SK-N-SH treated with all-trans-retinoic acid at 6 μM for 48 hours (cell line): ENCODE results near the gene NRDE2.

Experiments used
- ATAC-seq: fragments of 200-7000 bp; cut with Tn5 transposase; 3 replicates; pipeline ENCODE4 v1.9.1; 2020; ENCODE audit warnings: mild to moderate bottlenecking, moderate library complexity
- ARNTL ChIP-seq: fragments of 450-650 bp; formaldehyde crosslinking; IDR thresholded peaks from 2 replicates; pipeline ENCODE4 v1.5.0; 2020; ENCODE audit warnings: low read depth, mild to moderate bottlenecking, moderate library complexity, borderline replicate concordance
- BACH2 ChIP-seq: fragments of 250-450 bp; sonication (Bioruptor Pico); IDR thresholded peaks from 2 replicates; pipeline ENCODE4 v1.9.0; 2021; ENCODE audit warnings: mild to moderate bottlenecking, borderline replicate concordance
- CSDC2 ChIP-seq: fragments of 250-450 bp; sonication (Bioruptor Pico); IDR thresholded peaks from 2 replicates; pipeline ENCODE4 v1.5.0; 2020; ENCODE audit warnings: mild to moderate bottlenecking, moderate library complexity
- ESRRG ChIP-seq: fragments of 250-450 bp; sonication (Bioruptor Pico); IDR thresholded peaks from 2 replicates; pipeline ENCODE4 v1.6.1; 2021; ENCODE audit warnings: mild to moderate bottlenecking
- GLIS3 ChIP-seq: fragments of 250-450 bp; sonication (Bioruptor Pico); IDR thresholded peaks from 2 replicates; pipeline ENCODE4 v1.5.0; 2020; ENCODE audit warnings: mild to moderate bottlenecking, moderate library complexity
- OSR1 ChIP-seq: fragments of 250-450 bp; sonication (Bioruptor Pico); IDR thresholded peaks from 2 replicates; pipeline ENCODE4 v1.8.0; 2022; ENCODE audit warnings: moderate library complexity, mild to moderate bottlenecking, inconsistent platforms
- PPARA ChIP-seq: fragments of 250-450 bp; sonication (Bioruptor Pico); IDR thresholded peaks from 2 replicates; pipeline ENCODE4 v1.5.0; 2020; ENCODE audit warnings: mild to moderate bottlenecking, borderline replicate concordance
- RARB ChIP-seq: fragments of 250-450 bp; sonication (Bioruptor Pico); IDR thresholded peaks from 2 replicates; pipeline ENCODE4 v1.8.0; 2021; ENCODE audit warnings: mild to moderate bottlenecking, moderate library complexity
- TCF4 ChIP-seq: fragments of 250-450 bp; sonication (Bioruptor Pico); IDR thresholded peaks from 2 replicates; pipeline ENCODE4 v1.8.0; 2021; ENCODE audit warnings: mild to moderate bottlenecking, moderate library complexity, borderline replicate concordance
- TOX ChIP-seq: fragments of 250-450 bp; sonication (Bioruptor Pico); IDR thresholded peaks from 2 replicates; pipeline ENCODE4 v1.8.0; 2021; ENCODE audit warnings: mild to moderate bottlenecking, moderate library complexity, borderline replicate concordance
- ZC3H10 ChIP-seq: fragments of 250-450 bp; sonication (Bioruptor Pico); IDR thresholded peaks from 2 replicates; pipeline ENCODE4 v1.5.1; 2021; ENCODE audit warnings: mild to moderate bottlenecking, moderate library complexity
- ZFP3 ChIP-seq: fragments of 250-450 bp; sonication (Bioruptor Pico); IDR thresholded peaks from 2 replicates; pipeline ENCODE4 v1.5.0; 2020; ENCODE audit warnings: mild to moderate bottlenecking, moderate library complexity
- ZFP30 ChIP-seq: fragments of 450-650 bp; formaldehyde crosslinking; IDR thresholded peaks from 2 replicates; pipeline ENCODE4 v1.5.0; 2022; ENCODE audit warnings: mild to moderate bottlenecking, moderate library complexity
- ZNF565 ChIP-seq: fragments of 450-650 bp; formaldehyde crosslinking; conservative IDR thresholded peaks from 2 replicates; pipeline ENCODE4 v1.5.0; 2020; ENCODE audit warnings: low read depth, mild to moderate bottlenecking, moderate library complexity
- ZNF8 ChIP-seq: fragments of 450-650 bp; formaldehyde crosslinking; IDR thresholded peaks from 2 replicates; pipeline ENCODE4 v1.5.0; 2020; ENCODE audit warnings: mild to moderate bottlenecking, moderate library complexity
- TF ChIP-seq, protein P1 (sequence below): fragments of 250-450 bp; sonication (Bioruptor Pico); IDR thresholded peaks from 2 replicates; pipeline ENCODE4 v1.5.0; 2020; ENCODE audit warnings: mild to moderate bottlenecking, moderate library complexity
- TF ChIP-seq, protein P2 (sequence below): fragments of 250-450 bp; sonication (Bioruptor Pico); IDR thresholded peaks from 2 replicates; pipeline ENCODE4 v1.8.0; 2021; ENCODE audit warnings: low read depth, mild to moderate bottlenecking, moderate library complexity, borderline replicate concordance
- TF ChIP-seq, protein P3 (sequence below): fragments of 250-450 bp; sonication (Bioruptor Pico); IDR thresholded peaks from 2 replicates; pipeline ENCODE4 v1.5.1; 2020; ENCODE audit warnings: low read depth, mild to moderate bottlenecking, moderate library complexity
- TF ChIP-seq, protein P4 (sequence below): fragments of 250-450 bp; sonication (Bioruptor Pico); IDR thresholded peaks from 2 replicates; pipeline ENCODE4 v1.5.1; 2021; ENCODE audit warnings: mild to moderate bottlenecking, moderate library complexity

Gene NRDE2

DNA sequence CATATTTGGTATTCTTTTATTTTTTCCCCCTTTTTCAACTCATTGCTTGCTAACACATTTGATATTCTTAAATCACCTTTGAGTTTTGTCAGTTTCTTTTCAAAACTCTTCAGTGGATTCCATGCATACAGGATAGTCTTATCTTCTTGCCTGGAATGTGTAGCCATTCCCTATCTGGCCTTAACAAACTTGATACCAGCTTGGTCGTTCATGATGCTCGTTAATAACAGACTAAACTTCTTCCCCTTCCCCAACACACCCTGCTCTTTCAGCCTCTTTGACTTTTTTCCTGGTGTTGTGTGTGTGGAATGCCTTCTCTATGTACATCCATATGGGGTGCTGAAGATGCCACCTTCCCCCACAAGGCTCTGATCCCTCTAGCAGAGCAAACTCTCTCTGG lies 47.4 kb upstream of the NRDE2 start (continued):
- TF ChIP-seq ZFP30, result no peak
- no peak for TF ChIP-seq CSDC2 (CRISPR knock-in tag)
- TF ChIP-seq, all 23 proteins: peak for 0

DNA sequence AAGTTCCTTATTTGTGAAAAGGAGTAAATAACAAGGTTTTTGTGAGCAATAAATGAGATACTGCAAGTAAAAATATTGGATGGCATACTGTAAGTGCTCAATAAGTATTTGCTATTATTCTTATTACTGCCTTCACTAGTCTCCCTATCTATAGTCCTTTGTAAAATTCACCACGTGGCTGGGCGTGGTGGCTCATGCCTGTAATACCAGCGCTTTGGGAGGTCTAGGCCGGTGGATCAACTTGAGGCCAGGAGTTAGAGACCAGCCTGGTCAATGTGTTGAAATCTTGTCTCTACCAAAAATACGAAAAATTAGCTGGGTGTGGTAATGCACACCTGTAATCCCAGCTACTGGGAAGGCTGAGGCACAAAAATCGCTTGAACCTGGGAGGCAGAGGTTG lies 46.5 kb upstream of the NRDE2 start:
- no peak for TF ChIP-seq ESRRG (CRISPR knock-in tag)
- no peak for TF ChIP-seq PPARA (CRISPR knock-in tag)
- no peak for TF ChIP-seq ARNTL (CRISPR knock-in tag)
- no peak for TF ChIP-seq ZNF565
- no peak for TF ChIP-seq OSR1 (CRISPR knock-in tag)
- TF ChIP-seq GLIS3 (CRISPR knock-in tag), result no peak
- TF ChIP-seq, protein P1, sequence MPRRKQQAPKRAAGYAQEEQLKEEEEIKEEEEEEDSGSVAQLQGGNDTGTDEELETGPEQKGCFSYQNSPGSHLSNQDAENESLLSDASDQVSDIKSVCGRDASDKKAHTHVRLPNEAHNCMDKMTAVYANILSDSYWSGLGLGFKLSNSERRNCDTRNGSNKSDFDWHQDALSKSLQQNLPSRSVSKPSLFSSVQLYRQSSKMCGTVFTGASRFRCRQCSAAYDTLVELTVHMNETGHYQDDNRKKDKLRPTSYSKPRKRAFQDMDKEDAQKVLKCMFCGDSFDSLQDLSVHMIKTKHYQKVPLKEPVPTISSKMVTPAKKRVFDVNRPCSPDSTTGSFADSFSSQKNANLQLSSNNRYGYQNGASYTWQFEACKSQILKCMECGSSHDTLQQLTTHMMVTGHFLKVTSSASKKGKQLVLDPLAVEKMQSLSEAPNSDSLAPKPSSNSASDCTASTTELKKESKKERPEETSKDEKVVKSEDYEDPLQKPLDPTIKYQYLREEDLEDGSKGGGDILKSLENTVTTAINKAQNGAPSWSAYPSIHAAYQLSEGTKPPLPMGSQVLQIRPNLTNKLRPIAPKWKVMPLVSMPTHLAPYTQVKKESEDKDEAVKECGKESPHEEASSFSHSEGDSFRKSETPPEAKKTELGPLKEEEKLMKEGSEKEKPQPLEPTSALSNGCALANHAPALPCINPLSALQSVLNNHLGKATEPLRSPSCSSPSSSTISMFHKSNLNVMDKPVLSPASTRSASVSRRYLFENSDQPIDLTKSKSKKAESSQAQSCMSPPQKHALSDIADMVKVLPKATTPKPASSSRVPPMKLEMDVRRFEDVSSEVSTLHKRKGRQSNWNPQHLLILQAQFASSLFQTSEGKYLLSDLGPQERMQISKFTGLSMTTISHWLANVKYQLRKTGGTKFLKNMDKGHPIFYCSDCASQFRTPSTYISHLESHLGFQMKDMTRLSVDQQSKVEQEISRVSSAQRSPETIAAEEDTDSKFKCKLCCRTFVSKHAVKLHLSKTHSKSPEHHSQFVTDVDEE, result no peak
- TF ChIP-seq ZC3H10 (CRISPR knock-in tag), result no peak
- no peak for ATAC-seq

DNA sequence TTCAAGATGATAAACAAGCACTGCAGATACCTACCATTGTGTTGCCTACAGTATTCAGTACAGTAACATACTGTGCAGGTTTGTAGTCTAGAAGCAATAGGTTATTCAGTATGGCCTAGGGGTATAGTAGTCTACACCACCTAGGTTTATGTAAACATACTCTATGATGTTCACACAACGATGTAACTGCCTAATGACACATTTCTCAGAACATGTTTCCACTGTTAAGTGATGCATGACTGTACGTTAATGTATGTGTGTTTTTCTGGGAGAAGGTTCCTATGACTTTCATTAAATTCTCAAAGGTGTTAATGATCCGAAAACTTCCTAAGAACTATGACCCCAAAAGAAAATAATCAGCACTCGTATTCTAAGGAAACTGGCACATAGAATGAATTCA lies 44.2 kb upstream of the NRDE2 start:
- ATAC-seq, result no peak
- TF ChIP-seq, protein P2, sequence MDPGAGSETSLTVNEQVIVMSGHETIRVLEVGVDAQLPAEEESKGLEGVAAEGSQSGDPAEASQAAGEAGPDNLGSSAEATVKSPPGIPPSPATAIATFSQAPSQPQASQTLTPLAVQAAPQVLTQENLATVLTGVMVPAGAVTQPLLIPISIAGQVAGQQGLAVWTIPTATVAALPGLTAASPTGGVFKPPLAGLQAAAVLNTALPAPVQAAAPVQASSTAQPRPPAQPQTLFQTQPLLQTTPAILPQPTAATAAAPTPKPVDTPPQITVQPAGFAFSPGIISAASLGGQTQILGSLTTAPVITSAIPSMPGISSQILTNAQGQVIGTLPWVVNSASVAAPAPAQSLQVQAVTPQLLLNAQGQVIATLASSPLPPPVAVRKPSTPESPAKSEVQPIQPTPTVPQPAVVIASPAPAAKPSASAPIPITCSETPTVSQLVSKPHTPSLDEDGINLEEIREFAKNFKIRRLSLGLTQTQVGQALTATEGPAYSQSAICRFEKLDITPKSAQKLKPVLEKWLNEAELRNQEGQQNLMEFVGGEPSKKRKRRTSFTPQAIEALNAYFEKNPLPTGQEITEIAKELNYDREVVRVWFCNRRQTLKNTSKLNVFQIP (CRISPR knock-in tag), result no peak
- TF ChIP-seq GLIS3 (CRISPR knock-in tag), result no peak
- TF ChIP-seq, protein P3, sequence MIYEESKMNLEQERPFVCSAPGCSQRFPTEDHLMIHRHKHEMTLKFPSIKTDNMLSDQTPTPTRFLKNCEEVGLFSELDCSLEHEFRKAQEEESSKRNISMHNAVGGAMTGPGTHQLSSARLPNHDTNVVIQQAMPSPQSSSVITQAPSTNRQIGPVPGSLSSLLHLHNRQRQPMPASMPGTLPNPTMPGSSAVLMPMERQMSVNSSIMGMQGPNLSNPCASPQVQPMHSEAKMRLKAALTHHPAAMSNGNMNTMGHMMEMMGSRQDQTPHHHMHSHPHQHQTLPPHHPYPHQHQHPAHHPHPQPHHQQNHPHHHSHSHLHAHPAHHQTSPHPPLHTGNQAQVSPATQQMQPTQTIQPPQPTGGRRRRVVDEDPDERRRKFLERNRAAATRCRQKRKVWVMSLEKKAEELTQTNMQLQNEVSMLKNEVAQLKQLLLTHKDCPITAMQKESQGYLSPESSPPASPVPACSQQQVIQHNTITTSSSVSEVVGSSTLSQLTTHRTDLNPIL (CRISPR knock-in tag), result no peak
- TF ChIP-seq RARB (CRISPR knock-in tag), result no peak
- no peak for TF ChIP-seq ZNF8 (CRISPR knock-in tag)
- TF ChIP-seq, protein P4, sequence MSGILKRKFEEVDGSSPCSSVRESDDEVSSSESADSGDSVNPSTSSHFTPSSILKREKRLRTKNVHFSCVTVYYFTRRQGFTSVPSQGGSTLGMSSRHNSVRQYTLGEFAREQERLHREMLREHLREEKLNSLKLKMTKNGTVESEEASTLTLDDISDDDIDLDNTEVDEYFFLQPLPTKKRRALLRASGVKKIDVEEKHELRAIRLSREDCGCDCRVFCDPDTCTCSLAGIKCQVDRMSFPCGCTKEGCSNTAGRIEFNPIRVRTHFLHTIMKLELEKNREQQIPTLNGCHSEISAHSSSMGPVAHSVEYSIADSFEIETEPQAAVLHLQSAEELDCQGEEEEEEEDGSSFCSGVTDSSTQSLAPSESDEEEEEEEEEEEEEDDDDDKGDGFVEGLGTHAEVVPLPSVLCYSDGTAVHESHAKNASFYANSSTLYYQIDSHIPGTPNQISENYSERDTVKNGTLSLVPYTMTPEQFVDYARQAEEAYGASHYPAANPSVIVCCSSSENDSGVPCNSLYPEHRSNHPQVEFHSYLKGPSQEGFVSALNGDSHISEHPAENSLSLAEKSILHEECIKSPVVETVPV, result no peak
- no peak for TF ChIP-seq CSDC2 (CRISPR knock-in tag)
- TF ChIP-seq ZFP3, result no peak
- no peak for TF ChIP-seq ARNTL (CRISPR knock-in tag)
- no peak for TF ChIP-seq TCF4

DNA sequence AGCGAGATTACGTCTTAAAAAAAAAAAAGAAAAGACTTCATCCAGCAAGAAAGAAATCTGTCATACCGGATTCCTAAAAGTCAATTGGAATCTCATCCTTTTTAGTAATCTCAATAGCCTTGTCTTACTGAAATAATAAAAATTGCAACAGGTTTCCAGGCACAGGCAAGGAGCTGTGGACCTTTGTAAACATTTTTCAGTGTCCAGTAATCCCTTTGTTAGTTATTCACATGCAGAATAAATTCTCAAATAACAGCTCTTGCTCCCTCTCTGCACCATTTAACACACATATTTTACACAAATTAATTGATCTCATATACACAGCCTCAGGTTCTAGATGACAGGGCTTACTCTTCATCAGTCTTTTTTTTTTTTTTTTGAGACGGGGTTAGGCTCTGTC lies 43.1 kb upstream of the NRDE2 start:
- TF ChIP-seq, protein P3 (CRISPR knock-in tag), result no peak
- TF ChIP-seq, protein P2 (CRISPR knock-in tag), result no peak
- no peak for TF ChIP-seq TOX (CRISPR knock-in tag)
- TF ChIP-seq OSR1 (CRISPR knock-in tag), result no peak
- no peak for TF ChIP-seq ZNF8 (CRISPR knock-in tag)
- no peak for TF ChIP-seq RARB (CRISPR knock-in tag)
- no peak for TF ChIP-seq BACH2 (CRISPR knock-in tag)
- no peak for TF ChIP-seq ZFP30
- ATAC-seq, result no peak
